GM12878 (cell line): ENCODE data around the gene COQ8B.

Experiments
- CEBPB ChIP-seq, 2 experiments: fragments of 150-350 bp in 1 of 2; IDR thresholded peaks; 2 replicates each; pipeline ENCODE4 v1.6.1; 2012 to 2014; ENCODE audit warnings: low read depth in 2 of 2, low read length in 2 of 2, borderline replicate concordance in 1 of 2, inconsistent platforms in 1 of 2
- NBN ChIP-seq: fragments of 450-650 bp; IDR thresholded peaks from 2 replicates; pipeline ENCODE4 v1.6.1; 2016
- POLR2A ChIP-seq: IDR thresholded peaks from 2 replicates; pipeline ENCODE4 v1.6.1; 2011; ENCODE audit warnings: low read depth, mild to moderate bottlenecking, low read length
- POLR2AphosphoS5 ChIP-seq: IDR thresholded peaks from 2 replicates; pipeline ENCODE4 v1.6.1; 2011; ENCODE audit warnings: mild to moderate bottlenecking, low read length, inconsistent platforms
- SUZ12 ChIP-seq: fragments of 200-600 bp; sonication (generic); IDR thresholded peaks from one replicate; pipeline ENCODE4 v1.6.1; 2018; ENCODE audit warnings: antibody characterized with exemption, mild to moderate bottlenecking; ENCODE audit not compliant: unreplicated experiment
- YY1 ChIP-seq: IDR thresholded peaks from 2 replicates; pipeline ENCODE4 v1.6.1; 2011; ENCODE audit warnings: low read depth, mild to moderate bottlenecking, low read length
- ZBED1 ChIP-seq: IDR thresholded peaks from 2 replicates; pipeline ENCODE4 v1.6.1; 2016; ENCODE audit warnings: borderline replicate concordance
- TF ChIP-seq, protein P1 (sequence below), 3 experiments: IDR thresholded peaks in 2 of 3; conservative IDR thresholded peaks in 1 of 3; 2 replicates each; pipeline ENCODE4 v1.5.1; 2011; ENCODE audit warnings: low read depth in 3 of 3, low read length in 3 of 3, mild to moderate bottlenecking in 3 of 3, control low read depth in 2 of 3, moderate library complexity in 2 of 3, inconsistent platforms in 1 of 3, mixed read lengths in 1 of 3; ENCODE audit not compliant: control insufficient read depth in 2 of 3, insufficient read depth in 1 of 3; ENCODE audit errors: extremely low read depth in 1 of 3
- TF ChIP-seq, protein P2 (sequence below): IDR thresholded peaks from 2 replicates; pipeline ENCODE4 v1.6.1; 2012; ENCODE audit warnings: low read length, inconsistent platforms

DNA sequence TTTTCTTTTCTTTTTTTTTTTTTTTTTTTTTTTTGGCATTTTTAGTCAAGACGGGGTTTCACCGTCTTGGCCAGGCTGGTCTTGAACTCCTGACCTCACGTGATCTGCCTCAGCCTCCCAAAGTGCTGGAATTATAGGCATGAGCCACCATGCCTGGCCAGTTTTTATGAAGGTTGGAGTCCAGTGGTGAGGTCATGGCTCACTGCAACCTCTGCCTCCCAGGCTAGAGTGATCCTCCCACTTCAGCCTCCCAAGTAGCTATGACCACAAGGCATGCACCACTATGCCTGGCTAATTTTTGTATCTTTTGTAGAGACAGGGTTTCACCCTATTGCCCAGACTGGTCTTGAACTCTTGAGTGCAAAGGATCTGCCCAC lies 38.5 kb upstream of the COQ8B start:
- TF ChIP-seq POLR2AphosphoS5 (no peak), CEBPB (IDR thresholded peaks at IDR 0.05; ENCODE audit: borderline replicate concordance in 1 of 2, low read depth in 2 of 2, low read length in 2 of 2) (no peak), YY1 (no peak), NBN (no peak), ZBED1 (no peak), POLR2A (no peak), SUZ12 (no peak)
- TF ChIP-seq, protein P1, sequence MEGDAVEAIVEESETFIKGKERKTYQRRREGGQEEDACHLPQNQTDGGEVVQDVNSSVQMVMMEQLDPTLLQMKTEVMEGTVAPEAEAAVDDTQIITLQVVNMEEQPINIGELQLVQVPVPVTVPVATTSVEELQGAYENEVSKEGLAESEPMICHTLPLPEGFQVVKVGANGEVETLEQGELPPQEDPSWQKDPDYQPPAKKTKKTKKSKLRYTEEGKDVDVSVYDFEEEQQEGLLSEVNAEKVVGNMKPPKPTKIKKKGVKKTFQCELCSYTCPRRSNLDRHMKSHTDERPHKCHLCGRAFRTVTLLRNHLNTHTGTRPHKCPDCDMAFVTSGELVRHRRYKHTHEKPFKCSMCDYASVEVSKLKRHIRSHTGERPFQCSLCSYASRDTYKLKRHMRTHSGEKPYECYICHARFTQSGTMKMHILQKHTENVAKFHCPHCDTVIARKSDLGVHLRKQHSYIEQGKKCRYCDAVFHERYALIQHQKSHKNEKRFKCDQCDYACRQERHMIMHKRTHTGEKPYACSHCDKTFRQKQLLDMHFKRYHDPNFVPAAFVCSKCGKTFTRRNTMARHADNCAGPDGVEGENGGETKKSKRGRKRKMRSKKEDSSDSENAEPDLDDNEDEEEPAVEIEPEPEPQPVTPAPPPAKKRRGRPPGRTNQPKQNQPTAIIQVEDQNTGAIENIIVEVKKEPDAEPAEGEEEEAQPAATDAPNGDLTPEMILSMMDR (IDR thresholded peaks at IDR 0.05 in 2 of 3, conservative IDR thresholded peaks at IDR 0.05 in 1 of 3; ENCODE audit: control insufficient read depth in 2 of 3, extremely low read depth in 1 of 3, insufficient read depth in 1 of 3, low read depth in 3 of 3, low read length in 3 of 3), result no peak
- TF ChIP-seq, protein P2, sequence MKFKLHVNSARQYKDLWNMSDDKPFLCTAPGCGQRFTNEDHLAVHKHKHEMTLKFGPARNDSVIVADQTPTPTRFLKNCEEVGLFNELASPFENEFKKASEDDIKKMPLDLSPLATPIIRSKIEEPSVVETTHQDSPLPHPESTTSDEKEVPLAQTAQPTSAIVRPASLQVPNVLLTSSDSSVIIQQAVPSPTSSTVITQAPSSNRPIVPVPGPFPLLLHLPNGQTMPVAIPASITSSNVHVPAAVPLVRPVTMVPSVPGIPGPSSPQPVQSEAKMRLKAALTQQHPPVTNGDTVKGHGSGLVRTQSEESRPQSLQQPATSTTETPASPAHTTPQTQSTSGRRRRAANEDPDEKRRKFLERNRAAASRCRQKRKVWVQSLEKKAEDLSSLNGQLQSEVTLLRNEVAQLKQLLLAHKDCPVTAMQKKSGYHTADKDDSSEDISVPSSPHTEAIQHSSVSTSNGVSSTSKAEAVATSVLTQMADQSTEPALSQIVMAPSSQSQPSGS, result no peak
